HEK293 (cell line): Measurements from ENCODE around the gene MTR.

Experiments
- CTCF ChIA-PET: fragments of 350-600 bp; formaldehyde crosslinking; extraction: SDS; loops from one replicate; lab custom pipeline; 2021; ENCODE audit warnings: antibody characterized with exemption; lab: Yijun Ruan, JAX
- POLR2A ChIA-PET: fragments of 300-600 bp; formaldehyde crosslinking; extraction: SDS; loops from one replicate; lab custom pipeline; 2020; ENCODE audit warnings: antibody characterized with exemption, inconsistent platforms; lab: Yijun Ruan, JAX
- H3K27ac ChIP-seq: fragments of 200-500 bp; sonication (Bioruptor generic); 2 replicates; pipeline ENCODE4 v1.5.1; 2014; ENCODE audit warnings: low read depth, low read length, control low read depth, inconsistent platforms; ENCODE audit errors: extremely low read depth
- H3K36me3 ChIP-seq, 2 experiments: fragments of 200-500 bp in 1 of 2; sonication (Bioruptor generic) in 1 of 2; 1 replicate in 1 of 2; 2 replicates in 1 of 2; pipeline ENCODE4 v1.5.1; 2014 to 2017; ENCODE audit warnings: inconsistent platforms in 2 of 2, low read length in 2 of 2; ENCODE audit not compliant: control insufficient read depth in 2 of 2, insufficient read depth in 1 of 2
- H3K4me1 ChIP-seq: fragments of 200-500 bp; sonication (Bioruptor generic); 2 replicates; pipeline ENCODE4 v1.5.1; 2014; ENCODE audit warnings: mild to moderate bottlenecking, low read length, inconsistent platforms; ENCODE audit not compliant: control insufficient read depth, insufficient read depth
- H3K4me3 ChIP-seq: 2 replicates; pipeline ENCODE4 v1.5.1; 2011; ENCODE audit warnings: low read depth, mild to moderate bottlenecking, control low read depth, low read length, moderate library complexity
- H3K9me3 ChIP-seq: fragments of 200-500 bp; sonication (Bioruptor generic); 2 replicates; pipeline ENCODE4 v1.5.1; 2014; ENCODE audit warnings: low read depth, low read length, inconsistent platforms; ENCODE audit not compliant: control insufficient read depth, insufficient read depth
- GFI1B ChIP-seq: fragments of 450-650 bp; formaldehyde crosslinking; IDR thresholded peaks from 2 replicates; pipeline ENCODE4 v1.5.1; 2016; ENCODE audit warnings: missing biosample characterization, missing genetic modification characterization
- HOXD13 ChIP-seq: sonication (generic); formaldehyde crosslinking; IDR thresholded peaks from 2 replicates; pipeline ENCODE4 v1.8.0; 2022; ENCODE audit warnings: missing genetic modification reagents, borderline replicate concordance
- MZF1 ChIP-seq: fragments of 450-650 bp; formaldehyde crosslinking; IDR thresholded peaks from 2 replicates; pipeline ENCODE4 v1.5.1; 2017; ENCODE audit warnings: missing biosample characterization, missing genetic modification characterization, borderline replicate concordance
- PATZ1 ChIP-seq: fragments of 450-650 bp; formaldehyde crosslinking; IDR thresholded peaks from 2 replicates; pipeline ENCODE4 v1.5.1; 2016; ENCODE audit warnings: missing biosample characterization, missing genetic modification characterization
- PBX3 ChIP-seq: sonication (generic); formaldehyde crosslinking; IDR thresholded peaks from 2 replicates; pipeline ENCODE4 v1.8.1; 2022; ENCODE audit warnings: mild to moderate bottlenecking, moderate library complexity, missing genetic modification reagents
- SCRT1 ChIP-seq: fragments of 450-650 bp; formaldehyde crosslinking; IDR thresholded peaks from 2 replicates; pipeline ENCODE4 v1.5.1; 2016; ENCODE audit warnings: missing biosample characterization, missing genetic modification characterization, borderline replicate concordance
- TCF7L2 ChIP-seq: IDR thresholded peaks from 2 replicates; pipeline ENCODE4 v1.6.1; 2011; ENCODE audit warnings: low read depth, mild to moderate bottlenecking, inconsistent platforms, low read length, moderate library complexity, borderline replicate concordance
- TRIM28 ChIP-seq: IDR thresholded peaks from 2 replicates; pipeline ENCODE4 v1.6.1; 2011; ENCODE audit warnings: low read length, control low read depth, borderline replicate concordance
- TSHZ1 ChIP-seq: fragments of 450-650 bp; formaldehyde crosslinking; IDR thresholded peaks from 2 replicates; pipeline ENCODE4 v1.5.1; 2016; ENCODE audit warnings: missing biosample characterization, missing genetic modification characterization, borderline replicate concordance
- YY1 ChIP-seq: fragments of 450-650 bp; formaldehyde crosslinking; IDR thresholded peaks from 2 replicates; pipeline ENCODE4 v1.5.1; 2018; ENCODE audit warnings: missing biosample characterization, missing genetic modification characterization
- ZBTB17 ChIP-seq: fragments of 450-650 bp; formaldehyde crosslinking; IDR thresholded peaks from 2 replicates; pipeline ENCODE4 v1.5.1; 2016; ENCODE audit warnings: missing biosample characterization, missing genetic modification characterization
- ZBTB6 ChIP-seq: fragments of 450-650 bp; formaldehyde crosslinking; IDR thresholded peaks from 2 replicates; pipeline ENCODE4 v1.5.1; 2017; ENCODE audit warnings: missing biosample characterization, missing genetic modification characterization
- ZEB2 ChIP-seq: fragments of 450-650 bp; formaldehyde crosslinking; IDR thresholded peaks from 2 replicates; pipeline ENCODE4 v1.5.1; 2016; ENCODE audit warnings: missing biosample characterization, missing genetic modification characterization
- ZFP37 ChIP-seq: fragments of 450-650 bp; formaldehyde crosslinking; IDR thresholded peaks from 2 replicates; pipeline ENCODE4 v1.5.1; 2016; ENCODE audit warnings: missing biosample characterization, missing genetic modification characterization
- ZNF133 ChIP-seq: fragments of 450-650 bp; formaldehyde crosslinking; IDR thresholded peaks from 2 replicates; pipeline ENCODE4 v1.5.1; 2016; ENCODE audit warnings: missing biosample characterization, missing genetic modification characterization
- ZNF169 ChIP-seq: fragments of 450-650 bp; formaldehyde crosslinking; IDR thresholded peaks from 2 replicates; pipeline ENCODE4 v1.5.1; 2016; ENCODE audit warnings: missing biosample characterization, missing genetic modification characterization
- ZNF248 ChIP-seq: fragments of 450-650 bp; formaldehyde crosslinking; IDR thresholded peaks from 2 replicates; pipeline ENCODE4 v1.5.1; 2017; ENCODE audit warnings: missing biosample characterization, missing genetic modification characterization
- ZNF324 ChIP-seq: fragments of 450-650 bp; formaldehyde crosslinking; IDR thresholded peaks from 2 replicates; pipeline ENCODE4 v1.5.1; 2016; ENCODE audit warnings: missing biosample characterization, missing genetic modification characterization
- ZNF362 ChIP-seq: fragments of 450-650 bp; formaldehyde crosslinking; IDR thresholded peaks from 2 replicates; pipeline ENCODE4 v1.5.1; 2016; ENCODE audit warnings: missing biosample characterization, missing genetic modification characterization
- ZNF518A ChIP-seq: fragments of 450-650 bp; formaldehyde crosslinking; conservative IDR thresholded peaks from 2 replicates; pipeline ENCODE4 v1.5.1; 2016; ENCODE audit warnings: low read depth, missing biosample characterization, missing genetic modification characterization
- ZNF544 ChIP-seq: fragments of 450-650 bp; formaldehyde crosslinking; IDR thresholded peaks from 2 replicates; pipeline ENCODE4 v1.5.0; 2017; ENCODE audit warnings: missing biosample characterization, missing genetic modification characterization
- ZNF610 ChIP-seq: fragments of 450-650 bp; formaldehyde crosslinking; IDR thresholded peaks from 2 replicates; pipeline ENCODE4 v1.5.1; 2016; ENCODE audit warnings: missing biosample characterization, missing genetic modification characterization, borderline replicate concordance
- ZNF660 ChIP-seq: fragments of 450-650 bp; IDR thresholded peaks from 2 replicates; pipeline ENCODE4 v1.5.1; 2018; ENCODE audit warnings: missing biosample characterization, mild to moderate bottlenecking, missing genetic modification characterization
- ZNF777 ChIP-seq: fragments of 450-650 bp; formaldehyde crosslinking; IDR thresholded peaks from 2 replicates; pipeline ENCODE4 v1.5.1; 2017; ENCODE audit warnings: missing biosample characterization, missing genetic modification characterization, borderline replicate concordance

MTR gene

GRCh38 chr1:236794585-236795034 lies 482 bp upstream of the MTR start:
- Histone ChIP-seq H3K4me3 (peak overlapping the region; percentile 29), H3K9me3 (no peaks in the 10 kb centered on the region), H3K36me3 (no peaks in the 10 kb centered on the region), H3K4me1 (peaks cover 6% of the 10 kb centered on the region; the same call in 1 of the 2 replicates), H3K27ac (no peak overlapping the region)
- POLR2A ChIA-PET: interaction anchor here (0.6 to 1.9 kb wide), 30 partner anchors 8 to 748 kb away, joined by 3 to 19 read pairs (median 4); partner anchors contain the start of genes HEATR1 and RYR2
- CTCF ChIA-PET: interaction anchor here (0.6 to 2.9 kb wide), 6 partner anchors 12 to 695 kb away, joined by 3 to 15 read pairs (median 3); no protein-coding TSS in a partner anchor
- TF ChIP-seq TCF7L2 (no peak), PATZ1 (tag by site-specific recombination) (no peak), ZNF544 (no peak), HOXD13 (CRISPR knock-in tag) (no peak), ZNF777 (tag by site-specific recombination) (no peak), ZNF133 (tag by site-specific recombination) (no peak), ZNF610 (tag by site-specific recombination) (peak; percentile 30; the same call in 1 of the 2 replicates), ZBTB6 (no peak), ZFP37 (no peak), ZNF362 (peak; percentile 16; the same call in 1 of the 2 replicates), ZNF660 (tag by site-specific recombination) (no peak; the same call in none of the 2 replicates), ZNF324 (tag by site-specific recombination) (peak; percentile 28; the same call in 1 of the 2 replicates), YY1 (tag by site-specific recombination) (peak; percentile 34; the same call in 1 of the 2 replicates), PBX3 (no peak), TRIM28 (peak; percentile 93; the same call in 1 of the 2 replicates), MZF1 (tag by site-specific recombination) (peak; percentile 69), ZNF169 (no peak), SCRT1 (no peak), GFI1B (no peak), ZNF248 (no peak), ZNF518A (tag by site-specific recombination) (no peak), TSHZ1 (tag by site-specific recombination) (no peak), ZEB2 (tag by site-specific recombination) (no peak), ZBTB17 (tag by site-specific recombination) (no peak)
